H9 (cell line): ENCODE data around the gene FBLN2. TPM values are rescaled to one million over a fixed set of nuclear protein-coding genes. Genes with fewer than 3 reads are reported as not detected.

Experiments used
- DNase-seq: peaks from one replicate; pipeline ENCODE4 v3.0.0-alpha.2; 2017
- H2AFZ ChIP-seq: one replicate; pipeline ENCODE4 v1.6.1; 2013; ENCODE audit warnings: mild to moderate bottlenecking, low read length, control low read depth, moderate library complexity
- H2AK5ac ChIP-seq: 2 replicates; pipeline ENCODE4 v1.6.1; 2013; ENCODE audit warnings: low read length, control low read depth, mixed read lengths; ENCODE audit not compliant: insufficient read length
- H2BK120ac ChIP-seq: one replicate; pipeline ENCODE4 v1.6.1; 2013; ENCODE audit warnings: low read depth, mild to moderate bottlenecking, low read length, control low read depth, inconsistent platforms; ENCODE audit not compliant: poor library complexity, severe bottlenecking
- H2BK12ac ChIP-seq: 2 replicates; pipeline ENCODE4 v1.6.1; 2013; ENCODE audit warnings: low read length, control low read depth, mixed read lengths, low read depth; ENCODE audit not compliant: insufficient read length
- H2BK15ac ChIP-seq: 2 replicates; pipeline ENCODE4 v1.6.1; 2013; ENCODE audit warnings: low read depth, low read length, control low read depth
- H2BK20ac ChIP-seq: one replicate; pipeline ENCODE4 v1.6.1; 2013; ENCODE audit warnings: low read depth, mild to moderate bottlenecking, low read length, control low read depth, inconsistent platforms; ENCODE audit not compliant: poor library complexity, severe bottlenecking
- H2BK5ac ChIP-seq: 2 replicates; pipeline ENCODE4 v1.6.1; 2013; ENCODE audit warnings: low read length, control low read depth, mixed read lengths; ENCODE audit not compliant: insufficient read length
- H3K14ac ChIP-seq: 2 replicates; pipeline ENCODE4 v1.6.1; 2013; ENCODE audit warnings: low read length, control low read depth; ENCODE audit not compliant: insufficient read depth
- H3K18ac ChIP-seq: 2 replicates; pipeline ENCODE4 v1.6.1; 2013; ENCODE audit warnings: low read depth, mild to moderate bottlenecking, mixed read lengths, low read length, control low read depth; ENCODE audit not compliant: insufficient read length
- H3K23ac ChIP-seq: 2 replicates; pipeline ENCODE4 v1.6.1; 2013; ENCODE audit warnings: low read length, control low read depth, mixed read lengths, low read depth; ENCODE audit not compliant: insufficient read length
- H3K23me2 ChIP-seq: 2 replicates; pipeline ENCODE4 v1.6.1; 2013; ENCODE audit warnings: low read depth, mild to moderate bottlenecking, mixed read lengths, low read length, control low read depth; ENCODE audit not compliant: insufficient read length, poor library complexity, severe bottlenecking
- H3K27ac ChIP-seq: 2 replicates; pipeline ENCODE4 v1.5.1; 2013; ENCODE audit warnings: low read length, control low read depth, mixed read lengths, low read depth; ENCODE audit not compliant: insufficient read length
- H3K27me3 ChIP-seq: 2 replicates; pipeline ENCODE4 v1.6.1; 2013; ENCODE audit warnings: low read length, control low read depth, inconsistent platforms; ENCODE audit not compliant: insufficient read depth
- H3K4ac ChIP-seq: 2 replicates; pipeline ENCODE4 v1.6.1; 2013; ENCODE audit warnings: low read depth, mild to moderate bottlenecking, control low read depth, inconsistent platforms, low read length, moderate library complexity
- H3K4me1 ChIP-seq: 2 replicates; pipeline ENCODE4 v1.6.1; 2013; ENCODE audit warnings: low read length, control low read depth, inconsistent platforms; ENCODE audit not compliant: insufficient read depth
- H3K4me2 ChIP-seq: 2 replicates; pipeline ENCODE4 v1.6.1; 2013; ENCODE audit warnings: low read length, control low read depth, mixed read lengths; ENCODE audit not compliant: insufficient read length, insufficient read depth
- H3K56ac ChIP-seq: 2 replicates; pipeline ENCODE4 v1.6.1; 2013; ENCODE audit warnings: low read depth, mild to moderate bottlenecking, mixed read lengths, low read length, control low read depth; ENCODE audit not compliant: insufficient read length
- H3K79me1 ChIP-seq: 2 replicates; pipeline ENCODE4 v1.6.1; 2013; ENCODE audit warnings: low read depth, mild to moderate bottlenecking, moderate library complexity, low read length, control low read depth, inconsistent platforms; ENCODE audit not compliant: insufficient read depth, poor library complexity, severe bottlenecking
- H3K79me2 ChIP-seq: 2 replicates; pipeline ENCODE4 v1.6.1; 2013; ENCODE audit warnings: low read length, control low read depth, inconsistent platforms; ENCODE audit not compliant: insufficient read depth
- H3K9ac ChIP-seq: 2 replicates; pipeline ENCODE4 v1.6.1; 2013; ENCODE audit warnings: low read length, control low read depth, mixed read lengths; ENCODE audit not compliant: insufficient read length; ENCODE audit errors: extremely low read depth
- H3K9me3 ChIP-seq: one replicate; pipeline ENCODE4 v1.6.1; 2013; ENCODE audit warnings: low read depth, low read length, inconsistent platforms; ENCODE audit not compliant: control insufficient read depth
- H3T11ph ChIP-seq: one replicate; pipeline ENCODE4 v1.6.1; 2013; ENCODE audit warnings: mild to moderate bottlenecking, low read length, control low read depth, inconsistent platforms
- H4K20me1 ChIP-seq: one replicate; pipeline ENCODE4 v1.6.1; 2013; ENCODE audit not compliant: control insufficient read depth, insufficient read length, insufficient read depth
- H4K5ac ChIP-seq: 2 replicates; pipeline ENCODE4 v1.6.1; 2013; ENCODE audit warnings: low read depth, mild to moderate bottlenecking, mixed read lengths, low read length, control low read depth; ENCODE audit not compliant: insufficient read length
- H4K8ac ChIP-seq: replicated peaks from 2 replicates; pipeline ENCODE4 v1.6.1; 2013; ENCODE audit warnings: low read length, control low read depth, mixed read lengths, low read depth; ENCODE audit not compliant: insufficient read length
- H4K91ac ChIP-seq: 2 replicates; pipeline ENCODE4 v1.6.1; 2013; ENCODE audit warnings: low read depth, mild to moderate bottlenecking, moderate library complexity, mixed read lengths, low read length, control low read depth; ENCODE audit not compliant: insufficient read length
- H3K27ac Mint-ChIP-seq, 3 experiments: 2 replicates in 2 of 3; 3 replicates in 1 of 3; pipeline ENCODE4 v1.8.0; 2020 to 2021; ENCODE audit warnings: mixed read lengths in 3 of 3, mild to moderate bottlenecking in 1 of 3, moderate library complexity in 1 of 3
- H3K27me3 Mint-ChIP-seq: 2 replicates; pipeline ENCODE4 v1.8.0; 2021; ENCODE audit warnings: low read depth, mild to moderate bottlenecking, moderate library complexity, mixed read lengths
- H3K36me3 Mint-ChIP-seq, 3 experiments: 2 replicates in 2 of 3; 3 replicates in 1 of 3; pipeline ENCODE4 v1.8.0; 2020 to 2021; ENCODE audit warnings: low read depth in 3 of 3, mixed read lengths in 3 of 3; ENCODE audit not compliant: insufficient read depth in 1 of 3
- H3K4me1 Mint-ChIP-seq, 2 experiments: 2 replicates each; pipeline ENCODE4 v1.8.0; 2020; ENCODE audit warnings: mixed read lengths in 2 of 2
- H3K4me3 Mint-ChIP-seq, 2 experiments: 2 replicates in 1 of 2; 3 replicates in 1 of 2; pipeline ENCODE4 v1.8.0; 2020 to 2021; ENCODE audit warnings: mild to moderate bottlenecking in 2 of 2, mixed read lengths in 2 of 2, moderate library complexity in 1 of 2
- H3K9me3 Mint-ChIP-seq, 2 experiments: 2 replicates in 1 of 2; 3 replicates in 1 of 2; pipeline ENCODE4 v1.8.0; 2020; ENCODE audit warnings: mild to moderate bottlenecking in 2 of 2, mixed read lengths in 2 of 2, moderate library complexity in 1 of 2
- CTCF ChIP-seq: fragments of 200-600 bp; sonication (generic); conservative IDR thresholded peaks from 3 replicates; pipeline ENCODE4 v1.8.0; 2021; ENCODE audit warnings: antibody characterized with exemption, mild to moderate bottlenecking
- WGBS: extraction: QIAGEN DNeasy Blood & Tissue Kit; methylation state at CpG from one replicate; pipeline ENCODE4 v1.1.7; 2013; ENCODE audit warnings: missing lambda C conversion rate, low lambda C conversion rate, mixed read lengths; ENCODE audit not compliant: insufficient read length; ENCODE audit errors: extremely low coverage; 5-methylcytosine and 5-hydroxymethylcytosine counted together
- total RNA-seq: library from RNA; stranded (reverse); gene quantifications from 2 replicates; pipeline ENCODE4 v1.2.1, GENCODE V29; 2021

FBLN2 gene
- total RNA-seq, 1 experiment from 2014 or later, result 11.8 TPM

DNA sequence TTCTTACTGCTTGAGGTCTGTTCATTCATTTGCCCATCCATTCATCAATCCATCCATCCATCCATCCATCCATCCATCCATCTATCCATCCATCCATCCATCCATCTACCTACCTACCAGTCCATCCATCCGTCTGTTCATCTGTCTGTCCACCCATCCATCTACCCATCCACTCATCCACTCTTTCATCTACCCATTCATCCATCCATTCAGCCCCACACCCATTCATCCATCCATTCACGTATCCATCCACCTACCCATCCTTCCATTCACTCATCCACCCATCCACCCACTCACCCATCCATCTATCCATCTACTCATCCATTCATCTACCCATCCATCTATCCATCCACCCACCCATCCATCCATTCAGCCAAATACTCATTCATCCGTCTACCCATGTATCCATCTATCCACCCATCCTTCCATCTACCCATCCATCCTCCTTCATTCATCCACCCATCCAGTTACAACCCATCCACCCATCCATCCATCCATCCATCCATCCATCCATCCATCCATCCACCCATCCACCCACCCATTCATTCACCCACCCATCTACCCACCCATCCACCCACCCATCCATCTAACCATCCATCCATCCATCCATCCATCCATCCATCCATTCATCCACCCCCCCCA is 68.3 kb downstream of the FBLN2 start:
- H4K20me1 ChIP-seq, result no peaks in the 10 kb centered on the region
- no peaks in the 10 kb centered on the region for H3K23me2 ChIP-seq
- Mint-ChIP-seq H3K4me3 (no peak overlapping the region), H3K27ac (no peak overlapping the region), H3K27me3 (peaks cover 1% of the 10 kb centered on the region), H3K36me3 (peaks cover 0 to 6% (median 0%) of the 10 kb centered on the region in 3 experiments; a peak in 4 of 7 replicates), H3K4me1 (peaks cover 3 to 5% of the 10 kb centered on the region in 2 experiments; a peak in 3 of 4 replicates), H3K9me3 (no peaks in the 10 kb centered on the region; a peak in 1 of 5 replicates)
- no peak overlapping the region for H4K91ac ChIP-seq
- H3K27me3 ChIP-seq, result no peaks in the 10 kb centered on the region
- H3K56ac ChIP-seq, result no peak overlapping the region
- H4K8ac ChIP-seq, result no peak overlapping the region
- no peak overlapping the region for H2AFZ ChIP-seq
- H3K9me3 ChIP-seq, result no peaks in the 10 kb centered on the region
- H3K14ac ChIP-seq, result no peak overlapping the region
- H2BK120ac ChIP-seq, result no peak overlapping the region
- no peaks in the 10 kb centered on the region for H3K79me2 ChIP-seq
- H2BK15ac ChIP-seq, result no peak overlapping the region
- H2AK5ac ChIP-seq, result no peak overlapping the region
- H3T11ph ChIP-seq, result no peak overlapping the region
- no peak overlapping the region for H3K23ac ChIP-seq
- 100% methylated on average over 1 of the region's 3 CpGs for WGBS
- H3K4me2 ChIP-seq, result no peak overlapping the region
- H2BK5ac ChIP-seq, result no peak overlapping the region
- DNase-seq, result no peak
- H4K5ac ChIP-seq, result no peak overlapping the region
- H3K27ac ChIP-seq, result no peak overlapping the region
- no peaks in the 10 kb centered on the region for H3K79me1 ChIP-seq
- H2BK12ac ChIP-seq, result no peak overlapping the region
- H3K4ac ChIP-seq, result no peak overlapping the region
- H2BK20ac ChIP-seq, result no peak overlapping the region
- H3K18ac ChIP-seq, result no peak overlapping the region
- H3K9ac ChIP-seq, result no peak overlapping the region
- no peak for TF ChIP-seq CTCF
- no peaks in the 10 kb centered on the region; the same call in 1 of the 2 replicates for H3K4me1 ChIP-seq
